GM12878 (cell line): Measurements from ENCODE around the gene ARHGAP15.

Experiments
- EP300 ChIP-seq, 2 experiments: fragments of 150-350 bp in 1 of 2; IDR thresholded peaks; 2 replicates each; pipeline ENCODE4 v1.6.1; 2011 to 2012; ENCODE audit warnings: low read depth in 2 of 2, low read length in 2 of 2, borderline replicate concordance in 1 of 2, improper control_type of control experiment in 1 of 2, inconsistent platforms in 1 of 2; ENCODE audit not compliant: control insufficient read depth in 1 of 2
- NFIC ChIP-seq: IDR thresholded peaks from 2 replicates; pipeline ENCODE4 v1.6.1; 2012; ENCODE audit warnings: low read depth, mild to moderate bottlenecking, inconsistent platforms, low read length, moderate library complexity
- TF ChIP-seq, protein P1 (sequence below), 3 experiments: IDR thresholded peaks in 2 of 3; conservative IDR thresholded peaks in 1 of 3; 2 replicates each; pipeline ENCODE4 v1.5.1; 2011; ENCODE audit warnings: low read depth in 3 of 3, low read length in 3 of 3, mild to moderate bottlenecking in 3 of 3, control low read depth in 2 of 3, moderate library complexity in 2 of 3, inconsistent platforms in 1 of 3, mixed read lengths in 1 of 3; ENCODE audit not compliant: control insufficient read depth in 2 of 3, insufficient read depth in 1 of 3; ENCODE audit errors: extremely low read depth in 1 of 3

DNA sequence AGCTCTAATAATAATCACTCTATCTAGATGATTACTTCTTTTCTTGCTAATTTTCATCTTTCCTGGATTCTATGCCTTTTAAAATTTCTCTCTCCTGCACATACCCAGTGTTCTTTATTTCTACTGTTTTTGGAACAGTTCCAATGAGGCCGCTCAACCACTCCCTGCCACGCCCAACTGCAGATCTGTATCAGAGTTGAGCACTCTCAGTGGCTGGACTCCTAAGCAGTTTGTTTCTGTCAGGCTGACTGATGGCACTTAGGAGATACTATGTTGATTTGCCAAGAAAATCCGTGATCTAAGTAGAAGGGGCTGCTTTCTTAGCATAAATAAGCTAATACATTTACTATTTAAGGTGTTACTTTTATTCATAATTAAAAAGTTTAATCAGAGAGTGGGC lies 192.8 kb downstream of the ARHGAP15 start:
- TF ChIP-seq, protein P1, sequence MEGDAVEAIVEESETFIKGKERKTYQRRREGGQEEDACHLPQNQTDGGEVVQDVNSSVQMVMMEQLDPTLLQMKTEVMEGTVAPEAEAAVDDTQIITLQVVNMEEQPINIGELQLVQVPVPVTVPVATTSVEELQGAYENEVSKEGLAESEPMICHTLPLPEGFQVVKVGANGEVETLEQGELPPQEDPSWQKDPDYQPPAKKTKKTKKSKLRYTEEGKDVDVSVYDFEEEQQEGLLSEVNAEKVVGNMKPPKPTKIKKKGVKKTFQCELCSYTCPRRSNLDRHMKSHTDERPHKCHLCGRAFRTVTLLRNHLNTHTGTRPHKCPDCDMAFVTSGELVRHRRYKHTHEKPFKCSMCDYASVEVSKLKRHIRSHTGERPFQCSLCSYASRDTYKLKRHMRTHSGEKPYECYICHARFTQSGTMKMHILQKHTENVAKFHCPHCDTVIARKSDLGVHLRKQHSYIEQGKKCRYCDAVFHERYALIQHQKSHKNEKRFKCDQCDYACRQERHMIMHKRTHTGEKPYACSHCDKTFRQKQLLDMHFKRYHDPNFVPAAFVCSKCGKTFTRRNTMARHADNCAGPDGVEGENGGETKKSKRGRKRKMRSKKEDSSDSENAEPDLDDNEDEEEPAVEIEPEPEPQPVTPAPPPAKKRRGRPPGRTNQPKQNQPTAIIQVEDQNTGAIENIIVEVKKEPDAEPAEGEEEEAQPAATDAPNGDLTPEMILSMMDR (IDR thresholded peaks at IDR 0.05 in 2 of 3, conservative IDR thresholded peaks at IDR 0.05 in 1 of 3; ENCODE audit: control insufficient read depth in 2 of 3, extremely low read depth in 1 of 3, insufficient read depth in 1 of 3, low read depth in 3 of 3, low read length in 3 of 3), result no peak
- TF ChIP-seq NFIC, result no peak
- TF ChIP-seq EP300 (IDR thresholded peaks at IDR 0.05; ENCODE audit: borderline replicate concordance in 1 of 2, control insufficient read depth in 1 of 2, low read depth in 2 of 2, low read length in 2 of 2), result no peak
